RWPE2 (cell line): ENCODE data around the gene GMPR2.
"Not testable (repeated sequence)": the region's sequence is repeated elsewhere in the genome, so short reads cannot be mapped to it uniquely, and the experiment has no call there.

Source experiments
- ATAC-seq: fragments of 200-7000 bp; cut with Tn5 transposase; 3 replicates; pipeline ENCODE4 v1.9.1; 2021; ENCODE audit warnings: low read depth
- DNase-seq: peaks from one replicate; pipeline ENCODE4 v3.0.0-alpha.2; 2020; ENCODE audit warnings: low spot score
- H3K27ac ChIP-seq: fragments of 450-650 bp; 2 replicates; pipeline ENCODE4 v1.5.1; 2017; ENCODE audit warnings: mild to moderate bottlenecking; ENCODE audit not compliant: poor library complexity, severe bottlenecking
- H3K27me3 ChIP-seq: fragments of 250-450 bp; sonication (Bioruptor Pico); 2 replicates; pipeline ENCODE4 v1.5.1; 2021; ENCODE audit warnings: mild to moderate bottlenecking, moderate library complexity; ENCODE audit not compliant: insufficient read depth, poor library complexity, severe bottlenecking
- H3K36me3 ChIP-seq: fragments of 250-450 bp; sonication (Bioruptor Pico); 2 replicates; pipeline ENCODE4 v1.5.1; 2020; ENCODE audit warnings: low read depth, mild to moderate bottlenecking, moderate library complexity
- H3K4me1 ChIP-seq: fragments of 250-450 bp; sonication (Bioruptor Pico); 2 replicates; pipeline ENCODE4 v1.5.1; 2021; ENCODE audit warnings: mild to moderate bottlenecking, moderate library complexity; ENCODE audit not compliant: insufficient read depth, poor library complexity, severe bottlenecking
- H3K4me3 ChIP-seq: fragments of 250-450 bp; sonication (Bioruptor Pico); 2 replicates; pipeline ENCODE4 v1.5.1; 2021; ENCODE audit warnings: mild to moderate bottlenecking, moderate library complexity; ENCODE audit not compliant: severe bottlenecking
- H3K9me3 ChIP-seq: fragments of 250-450 bp; sonication (Bioruptor Pico); 2 replicates; pipeline ENCODE4 v1.5.1; 2021; ENCODE audit warnings: mild to moderate bottlenecking, moderate library complexity; ENCODE audit not compliant: severe bottlenecking
- TF ChIP-seq, protein P1 (sequence below): fragments of 450-650 bp; IDR thresholded peaks from one replicate; pipeline ENCODE4 v1.5.1; 2017; ENCODE audit warnings: mild to moderate bottlenecking, moderate library complexity; ENCODE audit not compliant: poor library complexity, severe bottlenecking

GMPR2 gene

DNA sequence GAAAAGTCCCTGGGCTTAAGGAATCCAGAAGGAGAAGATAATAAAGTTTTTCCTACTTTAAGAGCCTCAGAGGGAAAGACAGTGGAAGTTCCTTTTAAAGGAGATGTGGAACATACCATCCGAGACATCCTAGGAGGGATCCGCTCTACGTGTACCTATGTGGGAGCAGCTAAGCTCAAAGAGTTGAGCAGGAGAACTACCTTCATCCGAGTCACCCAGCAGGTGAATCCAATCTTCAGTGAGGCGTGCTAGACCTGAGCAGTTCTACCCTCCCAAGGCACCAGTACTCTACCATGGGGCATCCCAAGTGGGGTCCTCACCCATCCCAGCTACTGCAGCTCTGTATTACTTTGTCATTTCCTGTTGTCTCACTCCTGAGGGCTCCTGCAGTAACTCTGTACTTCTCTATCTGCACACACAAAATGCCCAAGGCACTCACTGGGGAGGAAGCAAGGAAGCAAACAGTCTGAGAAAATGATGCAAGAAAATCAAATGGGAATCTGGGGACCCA, 5.9 kb downstream of the GMPR2 start:
- Histone ChIP-seq H3K4me3 (no peak overlapping the region), H3K9me3 (no peaks in the 10 kb centered on the region), H3K27me3 (no peaks in the 10 kb centered on the region), H3K36me3 (peaks cover 80% of the 10 kb centered on the region), H3K27ac (peak overlapping the region; percentile 18), H3K4me1 (peaks cover 31% of the 10 kb centered on the region)
- TF ChIP-seq, protein P1, sequence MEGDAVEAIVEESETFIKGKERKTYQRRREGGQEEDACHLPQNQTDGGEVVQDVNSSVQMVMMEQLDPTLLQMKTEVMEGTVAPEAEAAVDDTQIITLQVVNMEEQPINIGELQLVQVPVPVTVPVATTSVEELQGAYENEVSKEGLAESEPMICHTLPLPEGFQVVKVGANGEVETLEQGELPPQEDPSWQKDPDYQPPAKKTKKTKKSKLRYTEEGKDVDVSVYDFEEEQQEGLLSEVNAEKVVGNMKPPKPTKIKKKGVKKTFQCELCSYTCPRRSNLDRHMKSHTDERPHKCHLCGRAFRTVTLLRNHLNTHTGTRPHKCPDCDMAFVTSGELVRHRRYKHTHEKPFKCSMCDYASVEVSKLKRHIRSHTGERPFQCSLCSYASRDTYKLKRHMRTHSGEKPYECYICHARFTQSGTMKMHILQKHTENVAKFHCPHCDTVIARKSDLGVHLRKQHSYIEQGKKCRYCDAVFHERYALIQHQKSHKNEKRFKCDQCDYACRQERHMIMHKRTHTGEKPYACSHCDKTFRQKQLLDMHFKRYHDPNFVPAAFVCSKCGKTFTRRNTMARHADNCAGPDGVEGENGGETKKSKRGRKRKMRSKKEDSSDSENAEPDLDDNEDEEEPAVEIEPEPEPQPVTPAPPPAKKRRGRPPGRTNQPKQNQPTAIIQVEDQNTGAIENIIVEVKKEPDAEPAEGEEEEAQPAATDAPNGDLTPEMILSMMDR: no peak
- DNase-seq (no peak), ATAC-seq (no peak)

DNA sequence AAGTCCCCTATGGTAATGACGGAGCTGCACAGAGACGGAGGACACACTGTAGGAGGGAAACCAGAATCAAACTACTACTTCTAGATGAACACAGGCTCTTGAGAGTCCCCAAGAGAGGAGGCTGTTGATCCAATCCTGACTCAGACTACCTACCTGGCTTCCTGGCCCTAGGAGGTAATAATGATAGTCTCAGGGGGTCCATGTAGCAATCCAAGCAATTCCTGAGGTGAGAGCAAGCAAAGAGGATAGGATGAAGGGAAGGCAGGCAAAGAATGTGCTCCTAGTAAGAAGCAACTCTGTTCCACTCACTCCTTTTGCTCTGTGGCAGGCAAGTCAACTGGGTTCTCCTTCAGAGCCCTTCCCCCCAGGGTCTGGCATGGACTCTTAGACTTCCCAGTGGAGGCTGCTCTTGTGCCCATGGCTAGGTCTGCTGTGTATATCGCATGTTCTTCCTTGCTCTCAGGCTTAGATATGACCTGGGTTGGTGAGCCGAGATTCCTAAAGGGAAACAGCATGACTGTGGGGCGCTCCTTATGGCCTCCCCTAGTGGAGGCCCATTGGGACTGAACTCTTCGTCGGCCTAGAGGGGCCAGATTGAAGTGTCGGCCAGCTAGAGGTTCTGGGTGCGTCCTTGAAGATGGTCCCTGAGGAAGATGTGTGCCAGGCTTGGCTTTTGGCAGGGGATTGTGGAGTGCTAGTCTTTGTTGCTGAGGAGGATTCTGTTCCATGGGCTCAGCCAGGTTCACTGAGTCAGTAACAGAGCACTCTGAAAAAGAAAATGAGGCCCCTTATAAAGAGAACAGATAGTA, 7.6 kb downstream of the GMPR2 start:
- H3K27ac ChIP-seq: peak overlapping the region; percentile 18
- H3K36me3 ChIP-seq: peaks cover 63% of the 10 kb centered on the region
- peaks cover 23% of the 10 kb centered on the region for H3K4me1 ChIP-seq
- DNase-seq: no peak
- no peak for ATAC-seq
- H3K27me3 ChIP-seq: no peaks in the 10 kb centered on the region
- no peak overlapping the region for H3K4me3 ChIP-seq
- no peaks in the 10 kb centered on the region for H3K9me3 ChIP-seq
- TF ChIP-seq, protein P1: no peak

DNA sequence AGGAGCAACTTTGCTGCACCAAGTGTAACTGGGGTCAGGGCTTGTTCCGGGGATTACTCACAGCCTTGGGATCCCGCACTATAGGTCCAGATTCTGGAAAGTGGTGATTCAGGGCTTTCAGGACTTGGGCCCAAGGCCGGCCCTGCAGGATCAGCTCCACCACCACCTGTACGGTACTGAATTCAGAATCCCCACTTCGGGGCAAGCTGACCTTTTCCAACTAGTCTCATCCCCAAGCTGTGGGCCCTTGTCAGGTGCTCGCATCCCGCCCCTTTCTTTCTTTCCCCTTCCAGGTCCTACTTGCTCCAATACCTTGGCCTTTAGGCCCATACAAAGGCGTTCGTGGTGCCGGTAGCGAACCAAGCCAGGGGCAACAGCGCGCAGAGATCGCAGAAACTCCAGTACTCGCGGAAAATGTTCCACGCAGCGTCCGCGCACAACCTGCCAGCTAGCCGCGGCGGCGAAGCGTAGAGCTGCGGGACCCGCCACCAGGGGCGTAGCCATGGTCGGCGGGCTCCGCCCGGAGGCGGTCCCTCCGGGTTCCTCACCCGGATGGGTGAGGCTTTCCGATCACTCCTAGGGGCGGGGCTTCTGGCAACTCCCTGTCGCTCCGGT, 9.2 kb downstream of the GMPR2 start:
- Histone ChIP-seq H3K9me3 (no peaks in the 10 kb centered on the region), H3K4me3 (peak overlapping the region; percentile 51), H3K4me1 (peaks cover 23% of the 10 kb centered on the region), H3K36me3 (peaks cover 46% of the 10 kb centered on the region), H3K27ac (peak overlapping the region; percentile 84), H3K27me3 (no peaks in the 10 kb centered on the region)
- ATAC-seq (peak; percentile 83), DNase-seq (peak; percentile 99)
- TF ChIP-seq, protein P1: no peak

DNA sequence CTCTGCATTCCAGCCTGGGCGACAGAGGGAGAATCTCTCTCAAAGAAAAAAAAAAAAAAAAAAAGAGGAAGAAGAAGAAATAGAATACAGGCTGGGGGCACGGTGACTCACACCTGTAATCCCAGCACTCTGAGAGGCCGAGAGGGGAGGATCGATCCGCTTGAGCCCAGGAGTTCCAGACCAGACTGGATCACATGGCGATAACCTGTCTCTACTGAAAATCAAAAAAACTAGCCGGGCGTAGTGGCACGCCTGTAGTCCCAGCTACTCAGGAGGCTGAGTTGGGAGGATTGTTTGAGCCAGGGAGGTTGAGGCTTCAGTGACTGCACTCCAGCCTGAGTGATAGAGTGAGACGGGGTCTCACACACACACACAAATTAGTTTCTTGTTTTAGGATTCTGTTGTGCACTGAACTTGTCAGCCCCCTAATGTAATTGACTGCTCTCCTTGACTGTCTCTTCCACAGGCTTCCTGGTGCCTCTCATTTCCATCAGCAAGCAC, 10.7 kb downstream of the GMPR2 start:
- peak overlapping the region; percentile 51 for H3K4me3 ChIP-seq
- H3K4me1 ChIP-seq: peaks cover 18% of the 10 kb centered on the region
- no peaks in the 10 kb centered on the region for H3K9me3 ChIP-seq
- TF ChIP-seq, protein P1: no peak
- ATAC-seq: no peak
- no peaks in the 10 kb centered on the region for H3K27me3 ChIP-seq
- H3K36me3 ChIP-seq: peaks cover 32% of the 10 kb centered on the region
- peak overlapping the region; percentile 84 for H3K27ac ChIP-seq
- no peak for DNase-seq

DNA sequence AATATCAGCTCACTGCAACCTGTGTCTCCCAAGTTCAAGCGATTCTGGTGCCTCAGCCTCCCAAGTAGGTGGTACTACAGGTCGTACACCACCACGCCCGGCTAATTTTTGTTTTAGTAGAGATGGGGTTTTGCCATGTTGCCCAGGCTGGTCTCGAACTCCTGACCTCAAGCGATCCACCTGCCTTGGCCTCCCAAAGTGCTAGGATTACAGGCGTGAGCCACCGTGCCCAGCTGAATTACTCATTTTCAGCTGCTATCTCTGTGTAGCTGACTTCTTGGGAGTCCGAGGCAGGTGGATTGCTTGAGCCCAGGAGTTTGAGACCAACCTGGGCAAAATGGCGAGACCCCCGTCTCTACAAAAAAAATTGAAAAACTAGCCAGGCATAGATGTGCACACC, 12.6 kb downstream of the GMPR2 start:
- not testable (repeated sequence) for H3K27ac ChIP-seq, H3K9me3 ChIP-seq, DNase-seq, H3K4me3 ChIP-seq, ATAC-seq, H3K27me3 ChIP-seq
- Histone ChIP-seq H3K4me1 (peaks cover 13% of the 10 kb centered on the region), H3K36me3 (peaks cover 12% of the 10 kb centered on the region)
